Endodermal cell (in vitro differentiated cells): ENCODE measurements around the gene HSPA1A. TPM values are rescaled to one million over a fixed set of nuclear protein-coding genes. Genes with fewer than 3 reads are reported as not detected.
"Not testable (repeated sequence)": the region's sequence is repeated elsewhere in the genome, so short reads cannot be mapped to it uniquely, and the experiment has no call there.

ENCODE experiments used
- DNase-seq: peaks from one replicate; pipeline ENCODE4 v3.0.0-alpha.2; 2017
- H3K27ac ChIP-seq: 2 replicates; pipeline ENCODE4 v1.5.1; 2013; ENCODE audit warnings: mild to moderate bottlenecking, low read depth, low read length, moderate library complexity
- H3K27me3 ChIP-seq: 2 replicates; pipeline ENCODE4 v1.6.1; 2013; ENCODE audit warnings: mild to moderate bottlenecking, low read length, moderate library complexity; ENCODE audit not compliant: insufficient read depth, control insufficient read depth, poor library complexity, severe bottlenecking
- H3K36me3 ChIP-seq: 2 replicates; pipeline ENCODE4 v1.7.0; 2013; ENCODE audit warnings: mild to moderate bottlenecking, low read length, moderate library complexity; ENCODE audit not compliant: control insufficient read depth, insufficient read depth
- H3K4me1 ChIP-seq: one replicate; pipeline ENCODE4 v1.7.0; 2013; ENCODE audit warnings: low read length; ENCODE audit not compliant: control insufficient read depth, insufficient read depth
- H3K4me3 ChIP-seq: 2 replicates; pipeline ENCODE4 v1.5.1; 2013; ENCODE audit warnings: mild to moderate bottlenecking, low read length, moderate library complexity
- H3K9ac ChIP-seq: 2 replicates; pipeline ENCODE4 v1.6.1; 2013; ENCODE audit warnings: mild to moderate bottlenecking, low read length, moderate library complexity; ENCODE audit not compliant: poor library complexity, severe bottlenecking; ENCODE audit errors: extremely low read depth
- H3K9me3 ChIP-seq: 2 replicates; pipeline ENCODE4 v1.6.1; 2013; ENCODE audit warnings: mild to moderate bottlenecking, low read length, moderate library complexity; ENCODE audit not compliant: control insufficient read depth
- H3K27ac Mint-ChIP-seq: 2 replicates; pipeline ENCODE4 v1.8.0; 2020; ENCODE audit warnings: mixed read lengths
- H3K27me3 Mint-ChIP-seq: 2 replicates; pipeline ENCODE4 v1.8.0; 2021; ENCODE audit warnings: mild to moderate bottlenecking, mixed read lengths; ENCODE audit not compliant: insufficient read depth
- H3K36me3 Mint-ChIP-seq: 2 replicates; pipeline ENCODE4 v1.8.0; 2020; ENCODE audit warnings: low read depth, mixed read lengths
- H3K4me1 Mint-ChIP-seq: 2 replicates; pipeline ENCODE4 v1.8.0; 2020; ENCODE audit warnings: mixed read lengths
- H3K4me3 Mint-ChIP-seq: 2 replicates; pipeline ENCODE4 v1.8.0; 2020; ENCODE audit warnings: mild to moderate bottlenecking, moderate library complexity, mixed read lengths
- H3K9me3 Mint-ChIP-seq: 2 replicates; pipeline ENCODE4 v1.8.0; 2020; ENCODE audit warnings: mild to moderate bottlenecking, mixed read lengths
- WGBS, 2 experiments: methylation state at CpG; one replicate each; pipeline versions ENCODE4 v1.1.5 to v1.1.7; 2013; ENCODE audit warnings: missing lambda C conversion rate in 2 of 2, mixed read lengths in 1 of 2; ENCODE audit not compliant: insufficient coverage in 1 of 2, insufficient read length in 1 of 2; 5-methylcytosine and 5-hydroxymethylcytosine counted together
- total RNA-seq, 2 donors: library from RNA; stranded (reverse); fragmentation: NEBNext Ultra II Directional in 1 of 2; extraction: Animal tissue kit (Norgen Biotek cat#: 25700) in 1 of 2; gene quantifications; 2 replicates in 1 of 2; 3 replicates in 1 of 2; pipeline ENCODE4 v1.2.1, GENCODE V29; 2021
- TF ChIP-seq, protein P1 (sequence below): fragments of 200-600 bp; sonication (generic); conservative IDR thresholded peaks from 2 replicates; pipeline ENCODE4 v1.5.0; 2021; ENCODE audit warnings: antibody characterized with exemption, mild to moderate bottlenecking

HSPA1A gene
- total RNA-seq, 2 donors from 2014 or later: 53.1 to 62.6 TPM

DNA sequence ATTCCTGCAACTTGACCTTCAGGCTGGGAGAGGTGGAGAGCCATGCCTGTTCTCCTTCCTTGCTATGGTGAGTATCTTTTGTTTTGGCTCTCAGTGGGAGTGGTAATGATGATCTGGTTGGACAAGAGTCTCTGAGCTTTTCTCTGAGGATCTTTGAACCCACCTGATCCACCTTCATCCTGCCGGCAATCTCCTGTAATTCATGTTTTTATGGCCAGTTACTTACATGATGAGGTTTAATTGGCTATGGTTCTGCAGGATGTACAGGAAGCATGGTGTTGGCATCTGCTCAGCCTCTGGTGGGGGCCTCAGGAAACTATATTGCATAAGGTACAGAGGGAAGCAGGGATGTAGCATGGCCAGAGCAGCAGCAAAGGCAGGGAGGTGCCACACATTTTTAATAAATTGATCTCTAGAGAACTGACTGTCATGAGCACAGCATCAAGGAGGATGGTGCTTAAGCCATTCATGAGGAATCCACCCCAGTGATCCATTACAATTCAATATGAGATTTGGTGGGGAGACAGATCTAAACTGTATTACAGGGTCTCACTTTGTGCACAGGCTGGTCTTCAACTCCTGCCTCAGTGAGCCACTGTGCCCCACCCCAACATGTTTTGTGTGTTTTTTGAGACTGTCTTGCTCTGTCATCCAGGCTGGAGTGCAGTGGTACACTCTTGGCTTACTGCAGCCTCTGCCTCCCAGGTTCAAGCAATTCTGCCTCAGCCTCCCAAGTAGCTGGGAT is 22.2 kb downstream of the HSPA1A start:
- Mint-ChIP-seq H3K4me1 (peaks cover 19% of the 10 kb centered on the region), H3K9me3 (no peaks in the 10 kb centered on the region), H3K27ac (peak overlapping the region; percentile 99), H3K36me3 (peaks cover 62% of the 10 kb centered on the region), H3K4me3 (peak overlapping the region; percentile 100), H3K27me3 (no peaks in the 10 kb centered on the region)
- Histone ChIP-seq H3K27me3 (no peaks in the 10 kb centered on the region), H3K4me1 (no peaks in the 10 kb centered on the region), H3K9me3 (no peaks in the 10 kb centered on the region), H3K4me3 (peak overlapping the region; percentile 96), H3K27ac (no peak overlapping the region), H3K9ac (peak overlapping the region; percentile 90), H3K36me3 (peaks cover 51% of the 10 kb centered on the region)
- WGBS, 2 experiments: 79% methylated on average over 1 of the region's 1 CpG; no CpG with 5 or more reads in 1 of the 2 experiments
- DNase-seq: no peak
- TF ChIP-seq, protein P1, sequence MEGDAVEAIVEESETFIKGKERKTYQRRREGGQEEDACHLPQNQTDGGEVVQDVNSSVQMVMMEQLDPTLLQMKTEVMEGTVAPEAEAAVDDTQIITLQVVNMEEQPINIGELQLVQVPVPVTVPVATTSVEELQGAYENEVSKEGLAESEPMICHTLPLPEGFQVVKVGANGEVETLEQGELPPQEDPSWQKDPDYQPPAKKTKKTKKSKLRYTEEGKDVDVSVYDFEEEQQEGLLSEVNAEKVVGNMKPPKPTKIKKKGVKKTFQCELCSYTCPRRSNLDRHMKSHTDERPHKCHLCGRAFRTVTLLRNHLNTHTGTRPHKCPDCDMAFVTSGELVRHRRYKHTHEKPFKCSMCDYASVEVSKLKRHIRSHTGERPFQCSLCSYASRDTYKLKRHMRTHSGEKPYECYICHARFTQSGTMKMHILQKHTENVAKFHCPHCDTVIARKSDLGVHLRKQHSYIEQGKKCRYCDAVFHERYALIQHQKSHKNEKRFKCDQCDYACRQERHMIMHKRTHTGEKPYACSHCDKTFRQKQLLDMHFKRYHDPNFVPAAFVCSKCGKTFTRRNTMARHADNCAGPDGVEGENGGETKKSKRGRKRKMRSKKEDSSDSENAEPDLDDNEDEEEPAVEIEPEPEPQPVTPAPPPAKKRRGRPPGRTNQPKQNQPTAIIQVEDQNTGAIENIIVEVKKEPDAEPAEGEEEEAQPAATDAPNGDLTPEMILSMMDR: no peak

DNA sequence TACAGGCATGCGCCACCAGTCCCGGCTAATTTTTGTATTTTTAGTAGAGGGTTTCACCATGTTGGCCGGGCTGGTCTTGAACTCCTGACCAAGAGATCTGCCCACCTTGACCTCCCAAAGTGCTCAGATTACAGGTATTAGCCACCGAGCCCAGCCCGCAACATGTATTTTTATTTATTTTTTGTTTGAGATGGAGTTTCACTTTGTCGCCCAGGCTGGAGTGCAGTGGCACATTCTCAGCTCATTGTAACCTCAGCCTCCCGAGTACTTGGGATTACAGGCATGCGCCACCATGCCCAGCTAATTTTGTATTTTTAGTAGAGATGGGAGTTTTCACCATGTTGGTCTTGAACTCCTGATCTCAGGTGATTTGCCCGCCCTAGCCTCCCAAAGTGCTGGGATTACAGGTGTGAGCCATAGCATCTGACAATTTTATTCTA is 22.8 kb downstream of the HSPA1A start:
- H3K27ac Mint-ChIP-seq, DNase-seq, H3K27me3 ChIP-seq, H3K27me3 Mint-ChIP-seq, H3K4me1 ChIP-seq, H3K27ac ChIP-seq, H3K9me3 ChIP-seq, H3K9me3 Mint-ChIP-seq: not testable (repeated sequence)
- peaks cover 19% of the 10 kb centered on the region for H3K4me1 Mint-ChIP-seq
- peak overlapping the region; percentile 100 for H3K4me3 Mint-ChIP-seq
- peaks cover 62% of the 10 kb centered on the region for H3K36me3 Mint-ChIP-seq
- peaks cover 51% of the 10 kb centered on the region for H3K36me3 ChIP-seq
- WGBS, 2 experiments: 91 to 94% methylated on average over 8 to 9 of the region's 9 CpGs
- peak overlapping the region; percentile 90 for H3K9ac ChIP-seq
- H3K4me3 ChIP-seq: peak overlapping the region; percentile 96

DNA sequence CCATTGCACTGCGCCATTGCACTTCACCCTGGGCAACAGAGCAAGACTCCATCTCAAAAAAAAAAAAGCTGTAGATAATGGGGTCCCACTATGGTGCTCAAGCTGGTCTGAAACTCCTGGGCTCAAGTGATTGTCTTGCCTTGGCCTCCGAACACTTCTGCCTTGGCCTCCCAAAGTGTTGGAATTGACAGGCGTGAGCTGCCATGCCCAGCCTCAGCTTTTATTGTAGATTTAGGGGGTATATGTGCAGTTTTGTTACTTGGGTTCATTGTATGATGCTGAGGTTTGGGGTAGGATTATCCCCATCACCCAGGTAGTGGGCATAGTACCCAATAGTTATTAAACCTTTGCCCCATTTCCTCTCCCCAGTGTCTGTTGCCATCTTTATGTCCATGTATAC is 23.6 kb downstream of the HSPA1A start:
- Mint-ChIP-seq H3K36me3 (peaks cover 62% of the 10 kb centered on the region), H3K27ac (no peak overlapping the region), H3K4me3 (peak overlapping the region; percentile 100), H3K9me3 (no peaks in the 10 kb centered on the region), H3K27me3 (no peaks in the 10 kb centered on the region), H3K4me1 (peaks cover 19% of the 10 kb centered on the region)
- H3K9me3 ChIP-seq: no peaks in the 10 kb centered on the region
- peaks cover 51% of the 10 kb centered on the region for H3K36me3 ChIP-seq
- no peak for DNase-seq
- 92 to 100% methylated on average over 1 to 3 of the region's 3 CpGs for WGBS, 2 experiments
- H3K4me1 ChIP-seq: no peaks in the 10 kb centered on the region
- peak overlapping the region; percentile 96 for H3K4me3 ChIP-seq
- no peak overlapping the region for H3K27ac ChIP-seq
- TF ChIP-seq, protein P1: no peak
- no peak overlapping the region for H3K9ac ChIP-seq
- H3K27me3 ChIP-seq: no peaks in the 10 kb centered on the region

DNA sequence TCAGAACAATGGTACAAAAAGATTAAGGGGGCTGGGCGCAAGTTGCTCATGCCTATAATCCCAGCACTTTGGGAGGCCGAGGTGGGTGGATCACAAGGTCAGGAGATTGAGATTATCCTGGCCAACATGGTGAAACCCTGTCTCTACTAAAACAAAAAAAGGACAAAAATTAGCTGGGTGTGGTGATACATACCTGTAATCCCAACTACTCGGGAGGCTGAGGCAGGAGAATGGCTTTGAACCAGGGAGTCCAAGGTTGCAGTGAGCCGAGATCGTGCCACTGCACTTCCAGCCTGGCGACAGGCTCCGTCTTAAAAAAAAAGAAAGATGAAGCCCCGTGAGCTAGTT is 24.4 kb downstream of the HSPA1A start:
- H3K9me3 Mint-ChIP-seq, H3K4me3 Mint-ChIP-seq, H3K27me3 ChIP-seq, H3K9ac ChIP-seq, H3K9me3 ChIP-seq, H3K4me3 ChIP-seq, H3K27ac ChIP-seq, H3K27ac Mint-ChIP-seq, DNase-seq, H3K27me3 Mint-ChIP-seq, H3K4me1 ChIP-seq: not testable (repeated sequence)
- 89 to 95% methylated on average over 6 to 8 of the region's 8 CpGs for WGBS, 2 experiments
- Mint-ChIP-seq H3K36me3 (peaks cover 62% of the 10 kb centered on the region), H3K4me1 (peaks cover 19% of the 10 kb centered on the region)
- H3K36me3 ChIP-seq: peaks cover 51% of the 10 kb centered on the region
